Activated CD4-positive, alpha-beta memory T cell treated with anti-CD3 and anti-CD28 coated beads, Interleukin-2, amount 10 ng/mL, durations not matched to agents 7 days and 5 days (primary cell): ENCODE data around the gene RRBP1. TPM values are rescaled to one million over a fixed set of nuclear protein-coding genes. Genes with fewer than 3 reads are reported as not detected.

Experiments used
- CTCF ChIA-PET: fragments of 350-600 bp; sonication (Branson Sonifier 250); formaldehyde crosslinking; loops from one replicate; lab custom pipeline; 2021; ENCODE audit warnings: antibody characterized with exemption, inconsistent platforms; lab: Charles Lee
- POLR2A ChIA-PET: fragments of 350-600 bp; sonication (Branson Sonifier 250); formaldehyde crosslinking; loops from one replicate; lab custom pipeline; 2021; ENCODE audit warnings: antibody characterized with exemption; lab: Charles Lee
- DNase-seq: peaks from one replicate; pipeline ENCODE4 v3.0.0-alpha.2; 2020
- H3K27ac Mint-ChIP-seq: one replicate; pipeline ENCODE4 v1.8.0; 2021; ENCODE audit warnings: mild to moderate bottlenecking, mixed read lengths
- H3K27me3 Mint-ChIP-seq: one replicate; pipeline ENCODE4 v1.8.0; 2021; ENCODE audit warnings: mixed read lengths
- H3K36me3 Mint-ChIP-seq: one replicate; pipeline ENCODE4 v1.8.0; 2021; ENCODE audit warnings: low read depth, mixed read lengths
- H3K4me1 Mint-ChIP-seq: one replicate; pipeline ENCODE4 v1.8.0; 2021; ENCODE audit warnings: mixed read lengths
- H3K4me3 Mint-ChIP-seq: one replicate; pipeline ENCODE4 v1.8.0; 2021; ENCODE audit warnings: mild to moderate bottlenecking, mixed read lengths
- H3K9me3 Mint-ChIP-seq: one replicate; pipeline ENCODE4 v1.8.0; 2021; ENCODE audit warnings: mixed read lengths
- total RNA-seq, 2 experiments: library from RNA; stranded (reverse); gene quantifications; one replicate each; pipeline ENCODE4 v1.2.3, GENCODE V29; 2021

RRBP1 gene
- total RNA-seq, 2 experiments from 2014 or later, result 82.3 to 85.7 TPM

- no peak for DNase-seq
- Mint-ChIP-seq H3K36me3 (peaks cover 29% of the 10 kb centered on the region), H3K4me1 (no peaks in the 10 kb centered on the region), H3K4me3 (no peak overlapping the region), H3K27ac (no peak overlapping the region), H3K27me3 (no peaks in the 10 kb centered on the region), H3K9me3 (no peaks in the 10 kb centered on the region)
- POLR2A ChIA-PET, result no interaction called here
- CTCF ChIA-PET, result interaction anchor here (1.1 to 1.2 kb wide), 2 partner anchors 12 to 44 kb away, joined by 3 read pairs; partner anchors contain the start of gene RRBP1
Observed at GRCh38 chr20:17637985-17638640, 43.9 kb downstream of the RRBP1 start.

GRCh38 chr20:17637413-17637780, 44.6 kb downstream of the RRBP1 start:
- Mint-ChIP-seq H3K4me3 (no peak overlapping the region), H3K9me3 (no peaks in the 10 kb centered on the region), H3K4me1 (no peaks in the 10 kb centered on the region), H3K27ac (no peak overlapping the region), H3K36me3 (peaks cover 33% of the 10 kb centered on the region), H3K27me3 (no peaks in the 10 kb centered on the region)
- no peak for DNase-seq
- ChIA-PET POLR2A (no interaction called here), CTCF (interaction anchor here (1.1 to 1.2 kb wide), 2 partner anchors 13 to 45 kb away, joined by 3 read pairs; partner anchors contain the start of gene RRBP1)

DNA sequence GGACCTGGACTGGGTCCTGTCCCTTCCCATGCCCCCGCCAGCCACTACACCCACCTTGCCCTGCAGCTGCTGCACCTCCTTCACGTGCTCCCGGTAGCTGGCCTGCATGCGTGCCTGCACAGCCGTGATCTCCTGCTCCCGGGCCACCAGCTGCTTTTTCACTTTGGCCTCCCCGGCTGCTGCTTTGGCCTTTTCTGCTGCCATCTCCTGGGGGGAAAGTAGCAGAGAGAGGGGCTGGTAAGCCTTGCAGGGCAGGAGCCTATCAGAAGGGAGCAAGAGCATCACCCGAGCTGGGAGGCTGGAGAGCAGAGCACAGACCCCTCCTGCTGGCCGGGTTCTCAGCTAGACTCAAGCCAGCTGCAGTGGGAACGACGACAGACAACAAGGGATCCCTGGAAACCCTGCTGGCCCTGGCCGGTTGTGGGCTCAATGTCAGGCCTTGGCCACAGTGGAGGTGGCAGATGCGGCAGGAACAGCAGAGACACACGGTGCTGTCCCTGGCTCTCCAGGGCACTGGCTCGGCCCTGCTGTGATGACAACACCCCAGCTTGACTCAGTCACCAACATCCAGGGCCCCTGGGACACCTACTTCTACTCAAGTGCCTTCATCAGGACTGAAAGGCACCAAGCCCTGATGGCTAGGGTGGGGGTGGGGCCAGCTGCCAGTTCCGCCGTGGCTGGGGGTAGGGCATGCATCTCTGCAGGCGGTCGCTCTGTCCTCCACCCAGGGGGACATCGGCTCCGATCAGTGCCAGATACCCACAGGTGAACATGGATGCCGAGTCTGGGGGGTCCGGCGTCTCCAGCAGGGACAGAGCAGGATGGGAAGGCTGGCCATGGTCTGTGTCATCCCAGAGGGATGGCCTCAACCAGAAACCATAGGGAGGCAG, 45.3 kb downstream of the RRBP1 start:
- no peak overlapping the region for H3K27ac Mint-ChIP-seq

DNA sequence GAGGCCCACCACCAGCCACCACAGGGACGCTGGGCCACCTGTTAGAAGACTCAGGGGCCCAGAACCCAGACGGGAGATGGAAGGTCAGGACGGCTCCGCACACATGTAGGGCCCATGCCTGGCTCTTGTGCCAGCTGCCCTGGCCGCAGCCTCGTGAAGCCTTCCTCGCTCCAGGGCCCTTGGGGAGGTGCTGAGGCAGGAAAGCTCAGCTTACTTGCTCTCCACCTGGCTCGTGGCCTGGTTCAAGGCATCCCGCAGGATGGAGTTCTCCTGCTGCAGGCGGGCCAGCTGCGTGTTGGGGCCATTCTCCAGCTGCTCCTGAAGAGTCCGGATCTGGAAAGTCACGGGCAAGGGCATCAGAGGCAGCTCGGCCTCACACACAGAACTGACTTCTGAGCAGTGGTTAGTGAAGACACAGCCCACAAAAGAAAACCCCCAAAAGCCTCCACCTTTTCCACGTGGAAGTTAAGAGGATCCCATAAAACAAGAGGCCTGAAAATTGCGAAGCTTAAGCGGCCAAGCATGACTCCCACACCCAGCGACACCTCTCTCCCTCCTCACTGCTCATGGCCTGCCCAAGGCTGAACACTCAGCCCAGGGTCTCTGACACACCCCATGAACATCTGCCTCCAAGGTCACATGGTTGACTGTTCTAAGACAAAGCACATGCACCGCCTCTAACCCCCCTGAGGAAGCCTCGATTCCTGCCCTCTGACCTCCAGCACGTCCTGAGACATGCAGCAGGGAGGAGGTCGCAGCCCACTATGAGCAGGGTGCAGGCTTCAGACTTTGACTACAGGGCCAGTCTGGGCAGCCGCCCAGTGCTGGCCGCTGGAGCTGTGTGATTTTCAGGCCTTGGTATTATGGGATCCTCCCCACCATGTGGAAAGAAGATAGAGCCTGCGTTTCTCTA, 46.5 kb downstream of the RRBP1 start:
- H3K27ac Mint-ChIP-seq, result no peak overlapping the region
- no peaks in the 10 kb centered on the region for H3K27me3 Mint-ChIP-seq
- H3K36me3 Mint-ChIP-seq, result peaks cover 35% of the 10 kb centered on the region
- no peaks in the 10 kb centered on the region for H3K9me3 Mint-ChIP-seq
- no peak for DNase-seq
- no peaks in the 10 kb centered on the region for H3K4me1 Mint-ChIP-seq
- ChIA-PET POLR2A (no interaction called here), CTCF (no interaction called here)
- H3K4me3 Mint-ChIP-seq, result no peak overlapping the region

More for the DNA sequence above, 45.3 kb downstream of the RRBP1 start:
- H3K9me3 Mint-ChIP-seq, result no peaks in the 10 kb centered on the region
- no peaks in the 10 kb centered on the region for H3K4me1 Mint-ChIP-seq
- ChIA-PET CTCF (no interaction called here), POLR2A (no interaction called here)
- H3K36me3 Mint-ChIP-seq, result peaks cover 36% of the 10 kb centered on the region
- no peaks in the 10 kb centered on the region for H3K27me3 Mint-ChIP-seq
- H3K4me3 Mint-ChIP-seq, result no peak overlapping the region
- DNase-seq, result no peak

DNA sequence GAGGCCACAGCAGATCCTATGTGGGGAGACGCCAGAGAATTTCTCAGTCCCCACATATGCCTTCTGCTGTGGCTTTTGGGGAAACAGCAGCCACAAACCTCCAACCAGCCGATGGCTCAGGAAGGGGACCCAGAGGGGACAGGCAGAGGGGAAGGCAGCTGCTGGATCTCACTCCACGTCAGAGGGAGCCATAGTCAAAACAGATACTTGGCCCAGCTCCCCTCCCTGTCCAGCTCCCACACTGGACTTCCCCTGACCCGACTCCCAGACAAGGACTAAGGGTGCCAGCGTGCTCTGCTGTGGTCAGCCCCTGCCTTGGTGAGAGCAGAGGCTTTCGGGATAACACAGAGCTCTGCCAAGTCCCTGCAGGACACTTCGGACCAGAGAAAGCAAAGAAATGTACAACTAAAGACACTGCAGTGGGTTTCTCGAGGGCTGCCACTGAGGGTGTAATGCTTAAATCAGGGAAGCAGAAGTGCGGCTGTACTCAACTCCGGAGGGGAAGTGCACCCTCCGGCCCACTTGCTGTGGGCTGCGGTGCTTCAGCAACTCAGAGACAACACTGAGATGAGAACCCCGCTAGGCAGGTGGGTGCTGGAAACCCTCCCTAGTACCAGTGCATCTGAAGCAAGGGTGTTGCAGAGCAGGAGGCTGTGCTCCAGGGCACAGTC, 47.2 kb downstream of the RRBP1 start:
- POLR2A ChIA-PET, result no interaction called here
- no peaks in the 10 kb centered on the region for H3K9me3 Mint-ChIP-seq
- DNase-seq, result no peak
- H3K27me3 Mint-ChIP-seq, result no peaks in the 10 kb centered on the region
- no peaks in the 10 kb centered on the region for H3K4me1 Mint-ChIP-seq
- CTCF ChIA-PET, result no interaction called here
- no peak overlapping the region for H3K4me3 Mint-ChIP-seq
- H3K36me3 Mint-ChIP-seq, result peaks cover 35% of the 10 kb centered on the region
- no peak overlapping the region for H3K27ac Mint-ChIP-seq

GRCh38 chr20:17633850-17634500, 48.1 kb downstream of the RRBP1 start:
- ChIA-PET POLR2A (no interaction called here), CTCF (no interaction called here)
- DNase-seq, result no peak
- H3K27me3 Mint-ChIP-seq, result no peaks in the 10 kb centered on the region
- H3K4me1 Mint-ChIP-seq, result no peaks in the 10 kb centered on the region
- no peak overlapping the region for H3K4me3 Mint-ChIP-seq
- H3K36me3 Mint-ChIP-seq, result peaks cover 35% of the 10 kb centered on the region
- H3K9me3 Mint-ChIP-seq, result no peaks in the 10 kb centered on the region
- H3K27ac Mint-ChIP-seq, result no peak overlapping the region

DNA sequence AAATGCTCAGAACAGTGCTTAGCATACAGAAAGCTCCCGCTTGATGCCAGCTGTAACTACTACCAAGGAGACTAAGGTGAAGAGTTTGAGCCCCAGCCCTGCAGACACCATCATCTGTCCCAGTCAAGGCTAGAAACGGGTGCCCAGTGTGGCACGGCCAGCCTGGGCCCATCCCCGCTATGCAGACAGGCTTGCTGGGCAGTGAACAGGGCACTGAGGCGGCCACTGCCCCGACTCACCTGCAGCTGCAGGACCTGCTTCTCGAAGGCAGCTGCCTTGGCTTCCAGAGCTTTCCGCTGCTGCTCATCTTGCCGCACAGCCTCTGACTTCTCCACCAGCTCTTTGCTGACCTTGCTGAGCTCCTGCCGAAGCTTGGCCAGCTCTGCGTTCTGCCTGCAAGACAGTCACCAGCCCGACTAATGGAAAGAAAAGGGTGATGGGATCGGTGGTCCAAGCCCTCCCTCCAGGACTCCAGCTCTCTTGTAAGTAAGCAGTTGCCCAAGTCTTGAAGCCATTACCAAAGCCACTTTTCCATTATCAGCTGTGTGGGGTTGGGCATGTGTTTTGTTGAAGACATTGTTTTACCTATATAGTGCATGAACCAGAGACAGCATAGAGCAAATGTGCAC, 48.7 kb downstream of the RRBP1 start:
- H3K4me3 Mint-ChIP-seq, result no peak overlapping the region
- no peak for DNase-seq
- peaks cover 37% of the 10 kb centered on the region for H3K36me3 Mint-ChIP-seq
- ChIA-PET POLR2A (no interaction called here), CTCF (no interaction called here)
- no peaks in the 10 kb centered on the region for H3K4me1 Mint-ChIP-seq
- no peak overlapping the region for H3K27ac Mint-ChIP-seq
- H3K9me3 Mint-ChIP-seq, result no peaks in the 10 kb centered on the region
- H3K27me3 Mint-ChIP-seq, result no peaks in the 10 kb centered on the region

DNA sequence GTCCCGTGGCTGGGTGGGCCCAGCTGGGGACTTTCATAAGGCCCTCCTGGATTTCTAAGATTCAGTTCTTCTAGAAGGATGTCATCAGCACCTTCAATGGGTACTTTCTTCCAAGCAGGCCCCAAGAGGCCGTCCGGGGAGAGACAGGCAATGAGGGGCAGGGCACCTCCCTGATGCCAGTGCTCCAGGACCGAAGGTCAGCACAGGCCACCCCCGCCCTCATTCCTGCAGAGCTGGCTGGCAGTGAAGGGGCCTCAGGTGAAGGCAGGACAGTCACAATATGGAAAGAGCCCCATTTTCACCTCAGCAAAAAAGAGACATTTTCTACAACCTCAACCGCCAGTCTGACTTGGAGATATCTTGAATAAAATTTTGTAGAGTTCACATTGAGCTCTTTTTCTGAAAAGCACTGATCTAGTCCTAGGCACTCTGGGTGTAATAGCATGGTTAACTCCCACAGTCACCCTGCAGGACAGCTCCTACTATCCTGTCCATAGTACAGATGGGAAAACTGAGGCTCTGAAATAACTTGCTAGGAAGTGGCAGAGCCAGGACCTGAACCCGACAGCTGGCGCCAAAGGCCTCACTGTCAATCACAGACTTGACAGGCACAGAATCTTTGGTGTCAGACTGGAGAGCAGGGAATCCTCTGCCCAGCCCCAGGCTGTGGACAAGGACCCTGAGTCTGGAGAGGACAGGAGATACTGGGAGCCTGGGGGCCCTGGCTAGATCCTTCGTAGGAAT, 50.3 kb downstream of the RRBP1 start:
- Mint-ChIP-seq H3K27me3 (no peaks in the 10 kb centered on the region), H3K27ac (no peak overlapping the region), H3K4me3 (no peak overlapping the region), H3K4me1 (no peaks in the 10 kb centered on the region), H3K9me3 (no peaks in the 10 kb centered on the region), H3K36me3 (peaks cover 43% of the 10 kb centered on the region)
- no peak for DNase-seq
- CTCF ChIA-PET, result interaction anchor here (0.6 kb wide), 1 partner anchor 51 kb away, joined by 3 read pairs; no protein-coding TSS in a partner anchor
- POLR2A ChIA-PET, result no interaction called here

DNA sequence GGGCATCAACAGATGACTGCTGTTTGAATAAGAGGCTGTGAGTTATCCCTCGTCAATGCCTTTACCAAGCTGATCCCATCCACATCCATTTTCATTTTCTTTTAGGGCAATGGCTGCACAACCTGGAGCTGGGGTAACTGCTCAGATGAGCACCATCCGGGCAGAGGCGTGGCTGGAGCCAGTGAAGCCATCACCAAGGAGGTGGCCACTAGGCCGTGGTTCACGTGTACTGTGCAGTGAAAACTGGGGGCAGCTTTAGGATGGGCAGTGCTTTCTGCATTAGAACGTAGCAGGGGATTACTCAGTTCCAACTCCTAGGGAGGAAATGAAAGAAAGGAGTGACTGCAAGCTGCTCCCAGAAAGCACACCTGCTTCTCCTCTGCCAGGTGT, 51.2 kb downstream of the RRBP1 start:
- no peak for DNase-seq
- POLR2A ChIA-PET, result no interaction called here
- H3K4me3 Mint-ChIP-seq, result no peak overlapping the region
- no peaks in the 10 kb centered on the region for H3K27me3 Mint-ChIP-seq
- H3K4me1 Mint-ChIP-seq, result no peaks in the 10 kb centered on the region
- CTCF ChIA-PET, result no interaction called here
- peaks cover 42% of the 10 kb centered on the region for H3K36me3 Mint-ChIP-seq
- H3K27ac Mint-ChIP-seq, result no peak overlapping the region
- H3K9me3 Mint-ChIP-seq, result no peaks in the 10 kb centered on the region

- ChIA-PET POLR2A (no interaction called here), CTCF (no interaction called here)
- H3K4me1 Mint-ChIP-seq, result no peaks in the 10 kb centered on the region
- H3K9me3 Mint-ChIP-seq, result no peaks in the 10 kb centered on the region
- no peak overlapping the region for H3K4me3 Mint-ChIP-seq
- no peak overlapping the region for H3K27ac Mint-ChIP-seq
- peaks cover 41% of the 10 kb centered on the region for H3K36me3 Mint-ChIP-seq
- no peak for DNase-seq
- H3K27me3 Mint-ChIP-seq, result no peaks in the 10 kb centered on the region
Observed at GRCh38 chr20:17630151-17630805, 51.8 kb downstream of the RRBP1 start.

DNA sequence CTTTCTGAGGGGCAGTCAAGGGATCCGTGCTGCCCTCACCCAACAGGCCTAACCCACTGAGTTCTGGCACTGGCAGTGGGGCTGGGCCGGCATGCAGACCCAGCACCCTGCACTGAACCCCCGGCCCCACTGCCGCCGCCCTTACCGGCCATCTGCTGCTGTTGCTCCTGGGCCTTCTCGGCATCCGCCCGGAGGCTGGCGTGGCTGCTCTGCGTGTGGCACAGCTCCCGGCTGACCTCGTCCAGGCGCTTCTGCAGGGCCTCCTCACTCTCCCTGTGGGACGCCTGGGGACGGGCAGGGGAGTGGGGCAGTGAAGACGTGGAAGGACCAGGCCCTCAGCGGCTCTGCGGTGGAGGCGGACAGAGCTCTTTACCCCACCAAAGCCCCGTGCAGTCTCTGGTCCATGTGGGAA, 52.4 kb downstream of the RRBP1 start:
- H3K4me1 Mint-ChIP-seq, result no peaks in the 10 kb centered on the region
- no peaks in the 10 kb centered on the region for H3K27me3 Mint-ChIP-seq
- ChIA-PET CTCF (no interaction called here), POLR2A (no interaction called here)
- H3K27ac Mint-ChIP-seq, result no peak overlapping the region
- DNase-seq, result no peak
- H3K9me3 Mint-ChIP-seq, result no peaks in the 10 kb centered on the region
- H3K36me3 Mint-ChIP-seq, result peaks cover 38% of the 10 kb centered on the region
- no peak overlapping the region for H3K4me3 Mint-ChIP-seq
